OCI-LY1 (cell line): ENCODE measurements around the gene CGREF1.

ENCODE experiments used
- H2AFZ ChIP-seq: fragments of 200-600 bp; sonication (generic), shearing (Covaris generic); 2 replicates; pipeline ENCODE4 v1.6.0; 2014; ENCODE audit warnings: antibody characterized with exemption, mild to moderate bottlenecking, low read length
- H3F3A ChIP-seq: fragments of 200-600 bp; sonication (generic), shearing (Covaris generic); 2 replicates; pipeline ENCODE4 v1.6.0; 2014; ENCODE audit warnings: mild to moderate bottlenecking, antibody characterized with exemption, low read length, moderate library complexity; ENCODE audit not compliant: insufficient read depth
- H3K27ac ChIP-seq: fragments of 200-600 bp; sonication (generic); 2 replicates; pipeline ENCODE4 v1.5.1; 2014; ENCODE audit warnings: low read length, mixed run types, mild to moderate bottlenecking, low read depth; ENCODE audit not compliant: poor library complexity, severe bottlenecking
- H3K27me3 ChIP-seq: fragments of 200-600 bp; sonication (generic); 2 replicates; pipeline ENCODE4 v1.6.0; 2014; ENCODE audit warnings: antibody characterized with exemption, mild to moderate bottlenecking, low read length, moderate library complexity; ENCODE audit not compliant: insufficient read depth
- H3K36me3 ChIP-seq: fragments of 200-600 bp; sonication (generic); 2 replicates; pipeline ENCODE4 v1.6.1; 2014; ENCODE audit warnings: mild to moderate bottlenecking, antibody characterized with exemption, low read length, moderate library complexity, mixed read lengths; ENCODE audit not compliant: insufficient read depth
- H3K4me1 ChIP-seq: fragments of 200-600 bp; sonication (generic); 2 replicates; pipeline ENCODE4 v1.5.1; 2014; ENCODE audit warnings: mild to moderate bottlenecking, low read length, moderate library complexity; ENCODE audit not compliant: insufficient read depth, severe bottlenecking
- H3K4me2 ChIP-seq: fragments of 200-600 bp; sonication (generic), shearing (Covaris generic); 2 replicates; pipeline ENCODE4 v1.6.1; 2014; ENCODE audit warnings: low read length
- H3K4me3 ChIP-seq: fragments of 200-600 bp; sonication (generic); 2 replicates; pipeline ENCODE4 v1.5.1; 2014; ENCODE audit warnings: low read length, low read depth, mild to moderate bottlenecking, mixed read lengths; ENCODE audit not compliant: poor library complexity, severe bottlenecking
- H3K79me2 ChIP-seq: fragments of 200-600 bp; shearing (Covaris generic); 2 replicates; pipeline ENCODE4 v1.6.1; 2016; ENCODE audit warnings: mixed run types, low read length, mixed read lengths; ENCODE audit not compliant: insufficient read depth
- H3K9ac ChIP-seq: fragments of 200-600 bp; sonication (generic), shearing (Covaris generic); 2 replicates; pipeline ENCODE4 v1.6.1; 2014; ENCODE audit warnings: mild to moderate bottlenecking, low read length, mixed read lengths
- H3K9me2 ChIP-seq: fragments of 200-600 bp; sonication (generic), shearing (Covaris generic); 2 replicates; pipeline ENCODE4 v1.6.1; 2014; ENCODE audit warnings: low read depth, mild to moderate bottlenecking, low read length, mixed read lengths
- H3K9me3 ChIP-seq: fragments of 200-600 bp; shearing (Covaris generic); 2 replicates; pipeline ENCODE4 v1.6.1; 2014; ENCODE audit warnings: low read length, mixed read lengths
- H4K20me1 ChIP-seq: fragments of 200-600 bp; sonication (generic), shearing (Covaris generic); 2 replicates; pipeline ENCODE4 v1.6.0; 2016; ENCODE audit warnings: mild to moderate bottlenecking, low read length; ENCODE audit not compliant: insufficient read depth
- EZH2 ChIP-seq: fragments of 200-600 bp; sonication (generic), shearing (Covaris generic); IDR thresholded peaks from 2 replicates; pipeline ENCODE4 v1.8.0; 2017; ENCODE audit warnings: borderline replicate concordance, mixed run types, mild to moderate bottlenecking, antibody characterized with exemption, low read length, moderate library complexity, mixed read lengths
- TF ChIP-seq, protein P1 (sequence below): fragments of 200-600 bp; sonication (generic), shearing (Covaris generic); IDR thresholded peaks from 2 replicates; pipeline ENCODE4 v1.5.1; 2017; ENCODE audit warnings: mild to moderate bottlenecking, antibody characterized with exemption, low read length, moderate library complexity, mixed read lengths

CGREF1 gene

GRCh38 chr2:27072920-27073319 lies 46.0 kb downstream of the CGREF1 start:
- Histone ChIP-seq H3K9me3 (no peaks in the 10 kb centered on the region), H3K79me2 (peaks cover 13% of the 10 kb centered on the region; the same call in 1 of the 2 replicates), H3K27ac (no peak overlapping the region), H3K36me3 (peaks cover 25% of the 10 kb centered on the region; the same call in 1 of the 2 replicates), H3K4me3 (no peak overlapping the region), H3K9me2 (no peaks in the 10 kb centered on the region), H3K9ac (no peak overlapping the region), H3K4me2 (peak overlapping the region; percentile 81; the same call in 1 of the 2 replicates), H3K27me3 (no peaks in the 10 kb centered on the region), H4K20me1 (no peaks in the 10 kb centered on the region), H3F3A (no peaks in the 10 kb centered on the region), H2AFZ (no peak overlapping the region), H3K4me1 (peaks cover 52% of the 10 kb centered on the region)
- no peak for TF ChIP-seq EZH2
- TF ChIP-seq, protein P1, sequence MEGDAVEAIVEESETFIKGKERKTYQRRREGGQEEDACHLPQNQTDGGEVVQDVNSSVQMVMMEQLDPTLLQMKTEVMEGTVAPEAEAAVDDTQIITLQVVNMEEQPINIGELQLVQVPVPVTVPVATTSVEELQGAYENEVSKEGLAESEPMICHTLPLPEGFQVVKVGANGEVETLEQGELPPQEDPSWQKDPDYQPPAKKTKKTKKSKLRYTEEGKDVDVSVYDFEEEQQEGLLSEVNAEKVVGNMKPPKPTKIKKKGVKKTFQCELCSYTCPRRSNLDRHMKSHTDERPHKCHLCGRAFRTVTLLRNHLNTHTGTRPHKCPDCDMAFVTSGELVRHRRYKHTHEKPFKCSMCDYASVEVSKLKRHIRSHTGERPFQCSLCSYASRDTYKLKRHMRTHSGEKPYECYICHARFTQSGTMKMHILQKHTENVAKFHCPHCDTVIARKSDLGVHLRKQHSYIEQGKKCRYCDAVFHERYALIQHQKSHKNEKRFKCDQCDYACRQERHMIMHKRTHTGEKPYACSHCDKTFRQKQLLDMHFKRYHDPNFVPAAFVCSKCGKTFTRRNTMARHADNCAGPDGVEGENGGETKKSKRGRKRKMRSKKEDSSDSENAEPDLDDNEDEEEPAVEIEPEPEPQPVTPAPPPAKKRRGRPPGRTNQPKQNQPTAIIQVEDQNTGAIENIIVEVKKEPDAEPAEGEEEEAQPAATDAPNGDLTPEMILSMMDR, result no peak

DNA sequence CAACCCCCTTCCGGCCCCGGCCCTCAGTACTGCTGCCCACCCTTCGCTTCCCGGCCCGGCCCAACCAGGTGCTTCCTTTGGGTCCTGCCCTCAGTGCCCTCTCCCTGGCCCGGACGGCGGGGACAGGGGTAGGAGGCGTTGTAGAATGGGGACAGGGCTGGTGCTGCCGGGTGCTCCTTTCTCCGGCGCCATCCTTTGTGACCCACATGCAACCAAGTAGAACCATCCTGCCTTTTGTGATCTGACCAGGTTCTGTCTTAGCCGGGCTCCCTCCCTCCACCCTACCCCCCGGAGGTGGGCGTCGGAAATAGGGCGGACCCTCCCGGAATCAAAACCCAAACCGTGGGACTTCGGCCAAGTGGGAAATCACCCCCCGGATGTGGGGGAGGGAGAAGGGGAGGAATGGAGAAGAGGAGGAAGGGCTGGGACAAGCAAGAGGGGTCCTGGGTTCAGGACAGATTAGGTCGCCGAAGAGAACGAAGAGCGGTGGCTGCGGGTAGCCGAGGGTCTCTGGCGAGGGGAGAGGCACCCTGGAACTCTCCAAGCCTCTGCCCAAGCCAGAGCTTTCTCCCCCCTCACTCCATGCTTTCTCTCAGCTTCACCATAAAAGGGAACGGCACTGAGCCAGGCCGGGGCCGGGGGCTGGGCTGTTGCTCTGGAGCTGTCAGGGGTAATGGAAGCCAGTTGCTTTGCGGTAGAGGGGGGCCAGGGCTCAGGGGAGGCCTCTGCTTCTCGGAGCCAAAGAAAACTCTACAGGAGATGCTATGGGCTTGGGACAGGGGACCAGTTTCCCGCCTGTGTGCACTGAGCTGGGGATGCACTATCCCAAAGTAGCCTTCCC lies 46.7 kb downstream of the CGREF1 start:
- Histone ChIP-seq H3K27me3 (no peaks in the 10 kb centered on the region), H3K27ac (peak overlapping the region; percentile 29), H3K4me3 (peak overlapping the region; percentile 97), H3K4me1 (peaks cover 48% of the 10 kb centered on the region), H2AFZ (no peak overlapping the region), H3K9ac (peak overlapping the region; percentile 51), H3K36me3 (peaks cover 32% of the 10 kb centered on the region; the same call in 1 of the 2 replicates), H4K20me1 (no peaks in the 10 kb centered on the region), H3K79me2 (peaks cover 13% of the 10 kb centered on the region; the same call in 1 of the 2 replicates), H3K9me3 (no peaks in the 10 kb centered on the region), H3K4me2 (peak overlapping the region; percentile 81), H3F3A (no peaks in the 10 kb centered on the region), H3K9me2 (no peaks in the 10 kb centered on the region)
- TF ChIP-seq, protein P1, result no peak
- no peak for TF ChIP-seq EZH2

DNA sequence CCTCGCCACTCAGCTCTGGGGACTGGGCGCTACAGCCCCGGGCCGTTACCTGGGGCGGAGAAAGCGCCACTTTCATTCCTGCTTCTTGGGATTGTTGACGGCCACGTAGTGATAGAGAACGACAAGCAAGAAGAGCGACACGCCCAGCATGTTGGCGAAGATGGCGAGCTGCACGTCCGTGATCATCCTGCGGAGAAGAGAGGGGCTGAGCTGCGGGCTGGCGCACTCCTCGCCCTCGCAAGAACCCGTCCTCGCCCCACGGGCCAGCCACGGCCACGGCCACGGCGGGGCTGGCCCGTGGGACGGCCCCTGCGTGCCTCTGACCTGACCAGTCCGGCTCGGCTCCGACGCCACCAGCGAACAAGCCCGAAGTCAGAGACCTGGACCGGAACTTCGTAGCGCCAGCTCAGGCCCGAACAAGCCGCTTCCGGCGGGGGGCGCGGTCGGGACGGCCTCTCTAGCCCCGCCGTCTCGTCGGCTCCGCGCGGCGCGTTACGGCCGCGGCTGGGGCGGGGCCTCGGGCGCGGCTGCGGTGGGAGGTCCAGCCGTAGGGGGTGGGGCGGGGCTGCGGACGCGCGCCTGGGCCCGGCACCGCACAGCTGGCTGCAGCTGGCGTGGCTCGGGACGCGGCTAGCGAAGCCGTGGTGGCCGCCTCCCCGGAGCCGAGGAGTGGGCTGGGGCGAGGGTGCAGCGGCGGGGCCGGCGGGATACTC lies 47.5 kb downstream of the CGREF1 start, which contains the start of gene OST4:
Gene OST4 (minus strand): TSS at position 378 of the 713 bp plus-strand sequence.
- Histone ChIP-seq H3K27ac (peak within 1 kb of the TSS; percentile 29), H3K27me3 (no peaks in the 10 kb centered on the region), H3K36me3 (peaks cover 34% of the 10 kb centered on the region; the same call in 1 of the 2 replicates), H3K79me2 (peaks cover 13% of the 10 kb centered on the region; the same call in 1 of the 2 replicates), H3K9ac (peak within 1 kb of the TSS; percentile 88), H3F3A (no peaks in the 10 kb centered on the region), H3K9me2 (no peaks in the 10 kb centered on the region), H3K4me1 (peaks cover 48% of the 10 kb centered on the region), H4K20me1 (no peaks in the 10 kb centered on the region), H3K4me3 (peak within 1 kb of the TSS; percentile 97), H2AFZ (no peak within 1 kb of the TSS), H3K4me2 (peak within 1 kb of the TSS; percentile 90), H3K9me3 (no peaks in the 10 kb centered on the region)
- no peak for TF ChIP-seq EZH2
- TF ChIP-seq, protein P1, result no peak
